PC-3 (cell line): Measurements from ENCODE around the gene CATSPERE. TPM values are rescaled to one million over a fixed set of nuclear protein-coding genes. Genes with fewer than 3 reads are reported as not detected.

Experiments
- ATAC-seq: fragments of 200-7000 bp; cut with Tn5 transposase; 2 replicates; pipeline ENCODE4 v1.9.1; 2020; ENCODE audit warnings: mild to moderate bottlenecking, moderate library complexity
- BruUV-seq: library from RNA; stranded (reverse); fragments of 400-500 nt; replicated peaks from 2 replicates; lab custom pipeline; 2021; lab: Mats Ljungman, UMichigan
- CTCF ChIA-PET: fragments of 300-600 bp; sonication (Branson Sonifier 250); formaldehyde crosslinking; loops from one replicate; lab custom pipeline; 2022; ENCODE audit warnings: antibody characterized with exemption; lab: Charles Lee
- POLR2A ChIA-PET: fragments of 300-600 bp; sonication (Branson Sonifier 250); formaldehyde crosslinking; loops from one replicate; lab custom pipeline; 2022; ENCODE audit warnings: antibody characterized with exemption; ENCODE audit not compliant: unreplicated experiment; lab: Charles Lee
- DNase-seq: peaks from one replicate; pipeline ENCODE4 v3.0.0-alpha.2; 2015
- H2AFZ ChIP-seq: fragments of 300-600 bp; sonication (generic); 2 replicates; pipeline ENCODE4 v1.6.0; 2016; ENCODE audit warnings: antibody characterized with exemption, low read length
- H3F3A ChIP-seq: fragments of 300-600 bp; sonication (generic); one replicate; pipeline ENCODE4 v1.6.0; 2017; ENCODE audit warnings: antibody characterized with exemption, low read length, control low read depth, mild to moderate bottlenecking; ENCODE audit not compliant: unreplicated experiment
- H3K27ac ChIP-seq: fragments of 300-600 bp; sonication (generic); 2 replicates; pipeline ENCODE4 v1.5.1; 2016; ENCODE audit warnings: mild to moderate bottlenecking, low read length
- H3K27me3 ChIP-seq: fragments of 300-600 bp; sonication (generic); 2 replicates; pipeline ENCODE4 v1.6.1; 2016; ENCODE audit warnings: low read length, mixed read lengths
- H3K36me3 ChIP-seq: fragments of 300-600 bp; sonication (generic); 2 replicates; pipeline ENCODE4 v1.6.1; 2016; ENCODE audit warnings: low read depth, mixed run types, low read length, mixed read lengths
- H3K4me1 ChIP-seq: fragments of 300-600 bp; sonication (generic); 2 replicates; pipeline ENCODE4 v1.5.1; 2016; ENCODE audit warnings: low read length; ENCODE audit not compliant: insufficient read depth
- H3K4me2 ChIP-seq: fragments of 300-600 bp; sonication (generic); 2 replicates; pipeline ENCODE4 v1.6.0; 2016; ENCODE audit warnings: low read length
- H3K4me3 ChIP-seq: fragments of 300-600 bp; sonication (generic); 2 replicates; pipeline ENCODE4 v1.5.1; 2016; ENCODE audit warnings: mild to moderate bottlenecking, low read length, mixed read lengths
- H3K79me2 ChIP-seq: fragments of 300-600 bp; sonication (generic); 2 replicates; pipeline ENCODE4 v1.6.1; 2017; ENCODE audit warnings: low read length, mixed read lengths
- H3K9ac ChIP-seq: fragments of 300-600 bp; sonication (generic); 2 replicates; pipeline ENCODE4 v1.6.0; 2016; ENCODE audit warnings: mild to moderate bottlenecking, low read length
- H3K9me2 ChIP-seq: fragments of 300-600 bp; sonication (generic); replicated peaks from 2 replicates; pipeline ENCODE4 v1.6.1; 2016; ENCODE audit warnings: mixed run types, low read length, mixed read lengths
- H3K9me3 ChIP-seq: fragments of 300-600 bp; sonication (generic); 2 replicates; pipeline ENCODE4 v1.6.1; 2016; ENCODE audit warnings: low read length, mixed read lengths
- H4K20me1 ChIP-seq: fragments of 300-600 bp; sonication (generic); 2 replicates; pipeline ENCODE4 v1.6.1; 2016; ENCODE audit warnings: low read length, mixed read lengths
- EZH2 ChIP-seq: fragments of 300-600 bp; sonication (generic); IDR thresholded peaks from one replicate; pipeline ENCODE4 v1.6.1; 2017; ENCODE audit warnings: antibody characterized with exemption, mild to moderate bottlenecking, low read length; ENCODE audit not compliant: unreplicated experiment
- EZH2phosphoT487 ChIP-seq: fragments of 300-600 bp; sonication (generic); IDR thresholded peaks from 2 replicates; pipeline ENCODE4 v1.6.1; 2018; ENCODE audit warnings: mild to moderate bottlenecking, antibody characterized with exemption, low read length, borderline replicate concordance
- intact Hi-C: fragments of 100-400 bp; cut with micrococcal nuclease; formaldehyde crosslinking; loops from 2 replicates; pipeline ENCODE4 v1.9.0; 2023
- total RNA-seq: library from RNA; depleted of rRNA; stranded (reverse); fragments of >200 nt; gene quantifications from 2 replicates; pipeline ENCODE4 v1.2.3, GENCODE V29; 2014
- TF ChIP-seq, protein P1 (sequence below): fragments of 300-600 bp; sonication (generic); conservative IDR thresholded peaks from 2 replicates; pipeline ENCODE4 v1.5.1; 2017; ENCODE audit warnings: antibody characterized with exemption, low read depth, mild to moderate bottlenecking, low read length

The CATSPERE gene
- total RNA-seq, 1 experiment from 2014 or later, result not detected

DNA sequence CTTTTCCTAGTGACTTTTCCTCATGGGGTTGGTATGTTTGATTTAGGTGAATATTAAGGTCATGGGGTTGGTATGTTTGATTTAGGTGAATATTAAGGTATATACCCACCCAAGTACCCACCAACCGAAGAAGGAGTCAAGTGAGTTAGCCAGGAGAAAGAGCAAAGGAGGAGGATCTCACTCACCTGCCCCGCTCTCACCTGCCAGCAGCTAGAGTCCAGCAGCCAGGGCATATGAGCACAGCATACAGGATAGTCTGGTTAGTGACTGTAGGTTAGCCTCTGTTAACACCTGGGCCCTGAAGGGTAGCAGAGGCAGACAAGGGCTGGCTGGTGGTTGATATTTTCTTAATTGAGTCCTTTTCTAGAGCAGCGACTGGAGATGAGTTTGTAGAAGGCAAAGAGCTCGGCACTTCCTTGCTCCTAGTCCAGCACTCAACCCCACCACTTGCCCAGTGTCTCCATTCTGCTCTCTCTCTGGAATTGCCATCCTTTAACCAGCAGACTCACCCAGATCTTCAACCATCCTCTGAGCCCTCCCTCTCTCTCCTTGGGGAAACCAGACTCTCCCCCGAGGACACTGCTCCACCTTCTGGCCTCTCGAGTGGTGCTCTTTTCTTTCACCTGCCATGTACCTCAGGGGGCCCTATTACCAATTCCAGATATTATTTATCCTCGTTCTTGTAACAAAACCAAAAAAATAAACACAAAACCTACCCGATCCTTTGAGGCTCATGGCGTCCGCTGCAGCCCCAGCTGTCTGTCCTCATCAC lies 175.6 kb downstream of the CATSPERE start:
- H3K9me2 ChIP-seq, result no peaks in the 10 kb centered on the region
- H3K4me2 ChIP-seq, result no peak overlapping the region
- POLR2A ChIA-PET, result no interaction called here
- H3K9me3 ChIP-seq, result no peaks in the 10 kb centered on the region
- H3K4me1 ChIP-seq, result no peaks in the 10 kb centered on the region
- CTCF ChIA-PET, result interaction anchor here (0.5 to 0.7 kb wide), 2 partner anchors 15 to 406 kb away, joined by 4 to 5 read pairs; no protein-coding TSS in a partner anchor
- no peak overlapping the region for H2AFZ ChIP-seq
- H3F3A ChIP-seq, result no peaks in the 10 kb centered on the region
- H3K27ac ChIP-seq, result no peak overlapping the region
- TF ChIP-seq, protein P1, sequence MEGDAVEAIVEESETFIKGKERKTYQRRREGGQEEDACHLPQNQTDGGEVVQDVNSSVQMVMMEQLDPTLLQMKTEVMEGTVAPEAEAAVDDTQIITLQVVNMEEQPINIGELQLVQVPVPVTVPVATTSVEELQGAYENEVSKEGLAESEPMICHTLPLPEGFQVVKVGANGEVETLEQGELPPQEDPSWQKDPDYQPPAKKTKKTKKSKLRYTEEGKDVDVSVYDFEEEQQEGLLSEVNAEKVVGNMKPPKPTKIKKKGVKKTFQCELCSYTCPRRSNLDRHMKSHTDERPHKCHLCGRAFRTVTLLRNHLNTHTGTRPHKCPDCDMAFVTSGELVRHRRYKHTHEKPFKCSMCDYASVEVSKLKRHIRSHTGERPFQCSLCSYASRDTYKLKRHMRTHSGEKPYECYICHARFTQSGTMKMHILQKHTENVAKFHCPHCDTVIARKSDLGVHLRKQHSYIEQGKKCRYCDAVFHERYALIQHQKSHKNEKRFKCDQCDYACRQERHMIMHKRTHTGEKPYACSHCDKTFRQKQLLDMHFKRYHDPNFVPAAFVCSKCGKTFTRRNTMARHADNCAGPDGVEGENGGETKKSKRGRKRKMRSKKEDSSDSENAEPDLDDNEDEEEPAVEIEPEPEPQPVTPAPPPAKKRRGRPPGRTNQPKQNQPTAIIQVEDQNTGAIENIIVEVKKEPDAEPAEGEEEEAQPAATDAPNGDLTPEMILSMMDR, result no peak
- no peak for TF ChIP-seq EZH2
- no peak for TF ChIP-seq EZH2phosphoT487
- intact Hi-C loops, result no loop called here
- H3K4me3 ChIP-seq, result no peak overlapping the region
- DNase-seq, result no peak
- H3K36me3 ChIP-seq, result no peaks in the 10 kb centered on the region
- H3K27me3 ChIP-seq, result peaks cover 15% of the 10 kb centered on the region; the same call in 1 of the 2 replicates
- ATAC-seq, result no peak
- H4K20me1 ChIP-seq, result no peaks in the 10 kb centered on the region
- H3K79me2 ChIP-seq, result no peaks in the 10 kb centered on the region
- no TSS peak for BruUV-seq
- H3K9ac ChIP-seq, result no peak overlapping the region

DNA sequence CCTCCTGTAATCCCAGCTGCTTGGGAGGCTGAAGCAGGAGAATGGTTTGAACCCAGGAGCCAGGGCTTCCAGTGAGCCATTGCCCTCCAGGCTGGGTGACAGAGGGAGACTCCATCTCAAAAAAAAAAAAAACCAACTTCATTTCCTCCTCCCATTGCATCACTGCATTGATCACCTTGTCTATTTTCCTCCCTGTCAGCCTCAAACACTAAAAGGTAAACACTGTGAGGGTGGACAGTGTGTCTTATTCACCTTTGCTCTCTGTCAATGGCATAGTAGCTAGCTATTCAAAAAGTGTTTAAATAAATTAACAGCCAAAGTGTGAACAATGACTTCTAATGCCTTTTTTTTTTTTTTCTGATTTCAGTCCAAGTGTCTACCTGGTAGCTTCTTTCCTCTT lies 178.5 kb downstream of the CATSPERE start:
- no peaks in the 10 kb centered on the region for H4K20me1 ChIP-seq
- no peaks in the 10 kb centered on the region for H3K36me3 ChIP-seq
- BruUV-seq, result no TSS peak
- no peaks in the 10 kb centered on the region for H3K9me3 ChIP-seq
- no peak overlapping the region for H2AFZ ChIP-seq
- no peak overlapping the region for H3K9ac ChIP-seq
- POLR2A ChIA-PET, result no interaction called here
- H3K4me1 ChIP-seq, result no peaks in the 10 kb centered on the region
- no peak overlapping the region for H3K27ac ChIP-seq
- no peaks in the 10 kb centered on the region for H3K79me2 ChIP-seq
- H3F3A ChIP-seq, result no peaks in the 10 kb centered on the region
- peaks cover 16% of the 10 kb centered on the region; the same call in 1 of the 2 replicates for H3K27me3 ChIP-seq
- no peak overlapping the region for H3K4me2 ChIP-seq
- no peak overlapping the region for H3K4me3 ChIP-seq
- no peak for TF ChIP-seq EZH2
- TF ChIP-seq, protein P1, result no peak
- no peak for TF ChIP-seq EZH2phosphoT487
- ATAC-seq, result no peak
- no peaks in the 10 kb centered on the region for H3K9me2 ChIP-seq
- DNase-seq, result no peak
- CTCF ChIA-PET, result no interaction called here
- intact Hi-C loops, result no loop called here

DNA sequence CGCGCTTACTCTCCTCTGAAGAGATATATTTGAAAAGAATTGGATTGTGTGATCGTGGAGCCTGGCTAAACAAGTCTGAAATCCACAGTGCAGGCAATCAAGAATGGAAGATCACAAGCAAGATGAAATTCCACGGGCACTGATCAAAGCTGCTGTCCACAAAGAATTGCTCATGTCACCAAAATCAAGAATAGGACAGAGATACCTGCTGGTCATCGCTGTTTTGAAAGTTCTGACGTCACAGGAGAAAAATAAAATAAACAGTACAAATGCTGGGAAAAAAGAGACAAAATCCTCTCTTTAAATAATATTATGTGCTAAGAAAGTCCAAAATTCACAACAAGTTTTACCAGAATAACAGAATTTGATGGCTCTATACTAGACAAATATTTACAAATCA lies 179.8 kb downstream of the CATSPERE start:
- CTCF ChIA-PET, result no interaction called here
- no peak overlapping the region for H3K9ac ChIP-seq
- no peak overlapping the region for H2AFZ ChIP-seq
- no peak for TF ChIP-seq EZH2phosphoT487
- no peak for TF ChIP-seq EZH2
- TF ChIP-seq, protein P1, result no peak
- no peaks in the 10 kb centered on the region for H3K9me2 ChIP-seq
- H3K79me2 ChIP-seq, result no peaks in the 10 kb centered on the region
- peaks cover 16% of the 10 kb centered on the region; the same call in 1 of the 2 replicates for H3K27me3 ChIP-seq
- H3K4me2 ChIP-seq, result no peak overlapping the region
- H3F3A ChIP-seq, result no peaks in the 10 kb centered on the region
- no peak overlapping the region for H3K4me3 ChIP-seq
- intact Hi-C loops, result no loop called here
- no peaks in the 10 kb centered on the region for H3K9me3 ChIP-seq
- no peaks in the 10 kb centered on the region for H4K20me1 ChIP-seq
- no peak overlapping the region for H3K27ac ChIP-seq
- no peaks in the 10 kb centered on the region for H3K36me3 ChIP-seq
- no peaks in the 10 kb centered on the region for H3K4me1 ChIP-seq
- DNase-seq, result no peak
- no TSS peak for BruUV-seq
- POLR2A ChIA-PET, result no interaction called here
- no peak for ATAC-seq
